BJ (cell line): ENCODE data around the gene ELOB. TPM values are rescaled to one million over a fixed set of nuclear protein-coding genes. Genes with fewer than 3 reads are reported as not detected.

Source experiments
- CTCF ChIA-PET: fragments of 350-600 bp; formaldehyde crosslinking; extraction: SDS; loops from one replicate; lab custom pipeline; 2021; ENCODE audit warnings: antibody characterized with exemption, inconsistent platforms; lab: Yijun Ruan, JAX
- POLR2A ChIA-PET: fragments of 300-600 bp; sonication (Branson Sonifier 250); formaldehyde crosslinking; extraction: SDS; loops from one replicate; lab custom pipeline; 2021; ENCODE audit warnings: antibody characterized with exemption; lab: Charles Lee
- DNase-seq: peaks from one replicate; pipeline ENCODE4 v3.0.0-alpha.2; 2011; ENCODE audit warnings: low read depth
- H3K27me3 ChIP-seq: 2 replicates; pipeline ENCODE4 v1.6.0; 2011; ENCODE audit warnings: low read length; ENCODE audit not compliant: control insufficient read depth, insufficient read depth
- H3K36me3 ChIP-seq: 2 replicates; pipeline ENCODE4 v1.5.1; 2011; ENCODE audit warnings: low read length; ENCODE audit not compliant: control insufficient read depth, insufficient read depth
- H3K4me3 ChIP-seq: 2 replicates; pipeline ENCODE4 v1.5.1; 2011; ENCODE audit warnings: low read depth, mild to moderate bottlenecking, control low read depth, low read length
- polyA minus RNA-seq: library from RNA; depleted of rRNA, polyadenylated mRNA; stranded (reverse); fragments of >200 nt; gene quantifications from 2 replicates; pipeline ENCODE4 v1.2.3, GENCODE V29; 2011; rRNA and poly(A)+ RNA removed
- polyA plus RNA-seq: library from polyadenylated mRNA; depleted of rRNA; stranded (reverse); fragments of >200 nt; gene quantifications from 2 replicates; pipeline ENCODE4 v1.2.3, GENCODE V29; 2011; rRNA removed
- TF ChIP-seq, protein P1 (sequence below): IDR thresholded peaks from 2 replicates; pipeline ENCODE4 v1.5.1; 2011; ENCODE audit warnings: low read depth, mild to moderate bottlenecking, control low read depth, inconsistent platforms, low read length, moderate library complexity; ENCODE audit not compliant: insufficient read depth

The ELOB gene
- polyA plus RNA-seq, result 212 and 215 TPM in 2 replicates
- polyA minus RNA-seq, result 70.8 and 133 TPM in 2 replicates

- H3K36me3 ChIP-seq, result peaks cover 18% of the 10 kb centered on the region
- H3K4me3 ChIP-seq, result peak within 1 kb of the TSS; percentile 99
- CTCF ChIA-PET, result no interaction called here
- no peaks in the 10 kb centered on the region; the same call in none of the 2 replicates for H3K27me3 ChIP-seq
- POLR2A ChIA-PET, result no interaction called here
- TF ChIP-seq, protein P1, sequence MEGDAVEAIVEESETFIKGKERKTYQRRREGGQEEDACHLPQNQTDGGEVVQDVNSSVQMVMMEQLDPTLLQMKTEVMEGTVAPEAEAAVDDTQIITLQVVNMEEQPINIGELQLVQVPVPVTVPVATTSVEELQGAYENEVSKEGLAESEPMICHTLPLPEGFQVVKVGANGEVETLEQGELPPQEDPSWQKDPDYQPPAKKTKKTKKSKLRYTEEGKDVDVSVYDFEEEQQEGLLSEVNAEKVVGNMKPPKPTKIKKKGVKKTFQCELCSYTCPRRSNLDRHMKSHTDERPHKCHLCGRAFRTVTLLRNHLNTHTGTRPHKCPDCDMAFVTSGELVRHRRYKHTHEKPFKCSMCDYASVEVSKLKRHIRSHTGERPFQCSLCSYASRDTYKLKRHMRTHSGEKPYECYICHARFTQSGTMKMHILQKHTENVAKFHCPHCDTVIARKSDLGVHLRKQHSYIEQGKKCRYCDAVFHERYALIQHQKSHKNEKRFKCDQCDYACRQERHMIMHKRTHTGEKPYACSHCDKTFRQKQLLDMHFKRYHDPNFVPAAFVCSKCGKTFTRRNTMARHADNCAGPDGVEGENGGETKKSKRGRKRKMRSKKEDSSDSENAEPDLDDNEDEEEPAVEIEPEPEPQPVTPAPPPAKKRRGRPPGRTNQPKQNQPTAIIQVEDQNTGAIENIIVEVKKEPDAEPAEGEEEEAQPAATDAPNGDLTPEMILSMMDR, result no peak
- peak; percentile 24 for DNase-seq
These were observed at the start of gene ELOB for GRCh38 chr16:2777231-2777902. ELOB (minus strand) TSS chr16:2777280; CDS start chr16:2777239, 41 bp downstream.

DNA sequence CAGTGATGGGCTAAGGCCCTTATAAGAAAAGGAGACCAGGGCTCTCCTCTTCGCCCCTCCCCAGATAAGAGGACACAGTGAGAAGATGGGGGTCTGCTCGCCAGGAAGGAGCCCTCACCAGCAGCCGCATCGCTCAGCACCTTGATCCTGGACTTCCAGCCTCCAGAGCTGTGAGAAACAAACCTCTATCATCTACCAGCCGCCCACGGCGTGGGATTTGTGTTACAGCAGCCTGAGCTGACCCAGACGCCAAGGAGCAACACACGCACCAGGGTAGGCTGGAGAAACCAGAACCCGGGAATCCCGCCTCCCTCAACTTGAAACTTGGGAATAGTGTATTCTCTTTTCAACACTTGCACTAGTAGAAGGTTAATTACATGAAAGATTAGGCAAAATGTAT, 48.8 kb upstream of the ELOB start:
- peaks cover 39% of the 10 kb centered on the region for H3K27me3 ChIP-seq
- ChIA-PET POLR2A (no interaction called here), CTCF (interaction anchor here (1.2 kb wide), 1 partner anchor 12 kb away, joined by 4 read pairs; no protein-coding TSS in a partner anchor)
- H3K36me3 ChIP-seq, result no peaks in the 10 kb centered on the region
- no peak overlapping the region for H3K4me3 ChIP-seq
- no peak for DNase-seq
- TF ChIP-seq, protein P1, result no peak

DNA sequence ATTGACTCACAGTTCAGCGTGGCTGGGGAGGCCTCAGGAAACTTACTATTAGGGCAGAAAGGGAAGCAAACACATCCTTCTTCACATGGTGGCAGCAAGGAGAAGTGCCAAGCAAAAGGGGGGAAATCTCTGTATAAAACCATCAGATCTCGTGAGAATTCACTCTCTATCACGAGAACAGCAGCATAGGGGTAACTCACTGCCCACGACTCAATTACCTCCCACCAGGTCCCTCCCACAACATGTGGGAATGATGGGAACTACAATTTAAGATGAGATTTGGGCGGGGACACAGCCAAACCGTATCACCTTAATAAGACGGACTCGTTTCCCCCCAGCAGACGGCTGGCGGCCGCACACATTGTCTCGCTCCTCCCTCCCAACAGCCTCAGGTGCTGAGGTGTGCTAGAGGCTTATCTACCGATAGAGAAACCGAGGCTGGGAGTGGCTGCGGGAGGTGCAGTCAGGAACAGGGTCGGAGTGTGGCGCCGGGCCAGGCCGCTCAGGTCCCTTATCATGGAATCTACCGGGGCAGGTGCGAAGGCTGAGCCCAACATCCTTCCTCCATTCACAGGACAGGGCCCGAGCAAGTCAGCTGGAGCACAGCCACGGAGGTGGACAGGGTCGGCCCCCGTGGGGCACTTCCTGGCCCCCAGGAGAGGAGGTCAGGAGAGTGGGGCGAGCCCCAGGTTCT, 48.1 kb upstream of the ELOB start:
- peaks cover 34% of the 10 kb centered on the region for H3K27me3 ChIP-seq
- no peaks in the 10 kb centered on the region for H3K36me3 ChIP-seq
- H3K4me3 ChIP-seq, result no peak overlapping the region
- TF ChIP-seq, protein P1, result no peak
- POLR2A ChIA-PET, result no interaction called here
- CTCF ChIA-PET, result interaction anchor here (1.2 to 1.5 kb wide), 2 partner anchors 10 to 13 kb away, joined by 3 to 4 read pairs; no protein-coding TSS in a partner anchor
- DNase-seq, result no peak

GRCh38 chr16:2824626-2825025, 47.5 kb upstream of the ELOB start:
- Histone ChIP-seq H3K36me3 (no peaks in the 10 kb centered on the region), H3K27me3 (peaks cover 38% of the 10 kb centered on the region), H3K4me3 (no peak overlapping the region)
- ChIA-PET CTCF (interaction anchor here (1.5 kb wide), 1 partner anchor 9 kb away, joined by 3 read pairs; no protein-coding TSS in a partner anchor), POLR2A (no interaction called here)
- TF ChIP-seq, protein P1, result no peak
- DNase-seq, result no peak

GRCh38 chr16:2822496-2822895, 45.4 kb upstream of the ELOB start:
- Histone ChIP-seq H3K4me3 (no peak overlapping the region), H3K27me3 (peaks cover 31% of the 10 kb centered on the region), H3K36me3 (no peaks in the 10 kb centered on the region)
- DNase-seq, result no peak
- TF ChIP-seq, protein P1, result no peak
- CTCF ChIA-PET, result interaction anchor here (0.8 to 2.3 kb wide), 3 partner anchors 9 to 45 kb away, joined by 3 to 7 read pairs (median 3); no protein-coding TSS in a partner anchor
- POLR2A ChIA-PET, result no interaction called here
